RWPE1 (cell line): ENCODE data around the gene COBLL1.

ENCODE experiments used
- CTCF ChIA-PET: fragments of 350-600 bp; sonication (Branson Sonifier 250); formaldehyde crosslinking; extraction: SDS; loops from one replicate; lab custom pipeline; 2021; lab: Yijun Ruan, JAX
- POLR2A ChIA-PET: fragments of 400-600 bp; formaldehyde crosslinking; extraction: SDS; loops from one replicate; lab custom pipeline; 2020; ENCODE audit warnings: antibody characterized with exemption; ENCODE audit not compliant: low non-redundant PET; lab: Yijun Ruan, JAX
- DNase-seq: peaks from one replicate; pipeline ENCODE4 v3.0.0; 2012; ENCODE audit warnings: low spot score
- H3K27ac ChIP-seq: fragments of 450-650 bp; 2 replicates; pipeline ENCODE4 v1.5.1; 2017
- TF ChIP-seq, protein P1 (sequence below): fragments of 450-650 bp; conservative IDR thresholded peaks from 2 replicates; pipeline ENCODE4 v1.5.1; 2017; ENCODE audit warnings: low read depth, mild to moderate bottlenecking

Gene COBLL1

GRCh38 chr2:164823126-164823525 is 18.5 kb downstream of the COBLL1 start:
- DNase-seq: no peak
- TF ChIP-seq, protein P1, sequence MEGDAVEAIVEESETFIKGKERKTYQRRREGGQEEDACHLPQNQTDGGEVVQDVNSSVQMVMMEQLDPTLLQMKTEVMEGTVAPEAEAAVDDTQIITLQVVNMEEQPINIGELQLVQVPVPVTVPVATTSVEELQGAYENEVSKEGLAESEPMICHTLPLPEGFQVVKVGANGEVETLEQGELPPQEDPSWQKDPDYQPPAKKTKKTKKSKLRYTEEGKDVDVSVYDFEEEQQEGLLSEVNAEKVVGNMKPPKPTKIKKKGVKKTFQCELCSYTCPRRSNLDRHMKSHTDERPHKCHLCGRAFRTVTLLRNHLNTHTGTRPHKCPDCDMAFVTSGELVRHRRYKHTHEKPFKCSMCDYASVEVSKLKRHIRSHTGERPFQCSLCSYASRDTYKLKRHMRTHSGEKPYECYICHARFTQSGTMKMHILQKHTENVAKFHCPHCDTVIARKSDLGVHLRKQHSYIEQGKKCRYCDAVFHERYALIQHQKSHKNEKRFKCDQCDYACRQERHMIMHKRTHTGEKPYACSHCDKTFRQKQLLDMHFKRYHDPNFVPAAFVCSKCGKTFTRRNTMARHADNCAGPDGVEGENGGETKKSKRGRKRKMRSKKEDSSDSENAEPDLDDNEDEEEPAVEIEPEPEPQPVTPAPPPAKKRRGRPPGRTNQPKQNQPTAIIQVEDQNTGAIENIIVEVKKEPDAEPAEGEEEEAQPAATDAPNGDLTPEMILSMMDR: no peak
- POLR2A ChIA-PET: no interaction called here
- CTCF ChIA-PET: interaction anchor here (0.7 kb wide), 1 partner anchor 87 kb away, joined by 3 read pairs; no protein-coding TSS in a partner anchor
- H3K27ac ChIP-seq: no peak overlapping the region

GRCh38 chr2:164821338-164821737 is 20.3 kb downstream of the COBLL1 start:
- ChIA-PET CTCF (no interaction called here), POLR2A (no interaction called here)
- DNase-seq: no peak
- no peak overlapping the region for H3K27ac ChIP-seq
- TF ChIP-seq, protein P1: no peak

- POLR2A ChIA-PET: no interaction called here
- no peak for DNase-seq
- CTCF ChIA-PET: no interaction called here
- H3K27ac ChIP-seq: no peak overlapping the region
- TF ChIP-seq, protein P1: no peak
Measured at GRCh38 chr2:164818149-164819136, 23.2 kb downstream of the COBLL1 start.

DNA sequence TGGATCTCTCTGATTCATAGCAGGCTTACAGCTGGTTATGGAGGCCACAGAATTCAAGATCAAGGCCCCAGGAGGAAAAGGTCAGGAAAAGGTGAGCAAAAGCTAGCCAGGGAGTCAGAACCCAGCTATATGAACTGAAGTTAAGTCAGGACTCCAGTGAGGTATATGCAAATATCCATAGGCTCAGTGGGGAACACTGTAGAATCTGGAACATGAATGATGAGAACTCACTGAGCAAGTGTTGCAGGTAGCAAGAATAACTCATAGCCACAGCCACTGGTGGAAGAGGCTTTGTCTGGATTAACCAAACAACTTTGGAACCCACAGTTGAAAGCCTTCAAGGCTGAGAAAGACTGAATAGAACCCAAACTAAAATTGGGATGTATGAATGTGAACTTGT is 24.7 kb downstream of the COBLL1 start:
- CTCF ChIA-PET: no interaction called here
- TF ChIP-seq, protein P1: no peak
- DNase-seq: no peak
- POLR2A ChIA-PET: no interaction called here
- H3K27ac ChIP-seq: no peak overlapping the region

GRCh38 chr2:164816046-164816445 is 25.6 kb downstream of the COBLL1 start:
- H3K27ac ChIP-seq: no peak overlapping the region
- DNase-seq: no peak
- CTCF ChIA-PET: no interaction called here
- POLR2A ChIA-PET: no interaction called here
- TF ChIP-seq, protein P1: no peak

- TF ChIP-seq, protein P1: no peak
- POLR2A ChIA-PET: no interaction called here
- H3K27ac ChIP-seq: no peak overlapping the region
- CTCF ChIA-PET: no interaction called here
- no peak for DNase-seq
Measured at GRCh38 chr2:164815071-164815793, 26.4 kb downstream of the COBLL1 start.
